WTC11 (cell line): ENCODE data around the gene PLXNC1. TPM values are rescaled to one million over a fixed set of nuclear protein-coding genes. Genes with fewer than 3 reads are reported as not detected.

Source experiments
- ATAC-seq: fragments of 200-7000 bp; cut with Tn5 transposase; 2 replicates; pipeline ENCODE4 v1.10.0; 2021; ENCODE audit warnings: mild to moderate bottlenecking, moderate library complexity
- CTCF ChIA-PET: fragments of 300-600 bp; sonication (Branson Sonifier 250); formaldehyde crosslinking; loops from one replicate; lab custom pipeline; 2021; ENCODE audit warnings: antibody characterized with exemption; lab: Charles Lee
- POLR2A ChIA-PET: fragments of 350-600 bp; sonication (Branson Sonifier 250); formaldehyde crosslinking; loops from one replicate; lab custom pipeline; 2021; ENCODE audit warnings: antibody characterized with exemption; lab: Charles Lee
- DNase-seq: peaks from one replicate; pipeline ENCODE4 v3.0.0; 2021; ENCODE audit warnings: low spot score
- H3K27ac Mint-ChIP-seq: 2 replicates; pipeline ENCODE4 v1.8.0; 2021; ENCODE audit warnings: mixed read lengths
- H3K27me3 Mint-ChIP-seq: 2 replicates; pipeline ENCODE4 v1.8.0; 2021; ENCODE audit warnings: low read depth, mild to moderate bottlenecking, moderate library complexity, mixed read lengths
- H3K36me3 Mint-ChIP-seq: 2 replicates; pipeline ENCODE4 v1.8.0; 2021; ENCODE audit warnings: mixed read lengths
- H3K4me1 Mint-ChIP-seq: 2 replicates; pipeline ENCODE4 v1.8.0; 2022; ENCODE audit warnings: mixed read lengths
- H3K4me3 Mint-ChIP-seq: 2 replicates; pipeline ENCODE4 v1.8.0; 2021; ENCODE audit warnings: mild to moderate bottlenecking, moderate library complexity, mixed read lengths
- H3K9me3 Mint-ChIP-seq: 2 replicates; pipeline ENCODE4 v1.8.0; 2021; ENCODE audit warnings: mixed read lengths
- CBFB ChIP-seq: sonication (generic); formaldehyde crosslinking; IDR thresholded peaks from 2 replicates; pipeline ENCODE4 v1.8.1; 2022; ENCODE audit warnings: mild to moderate bottlenecking, low read depth, missing genetic modification reagents
- ELF4 ChIP-seq: sonication (generic); formaldehyde crosslinking; IDR thresholded peaks from 2 replicates; pipeline ENCODE4 v1.8.1; 2022; ENCODE audit warnings: low read depth, mild to moderate bottlenecking, moderate library complexity, missing genetic modification reagents
- ESRRA ChIP-seq: sonication (generic); formaldehyde crosslinking; IDR thresholded peaks from 2 replicates; pipeline ENCODE4 v1.8.1; 2022; ENCODE audit warnings: mild to moderate bottlenecking, missing genetic modification reagents, borderline replicate concordance
- FOXK1 ChIP-seq: sonication (generic); formaldehyde crosslinking; IDR thresholded peaks from 2 replicates; pipeline ENCODE4 v1.8.0; 2022; ENCODE audit warnings: mild to moderate bottlenecking, moderate library complexity, missing genetic modification reagents
- GABPB1 ChIP-seq: sonication (generic); formaldehyde crosslinking; IDR thresholded peaks from 2 replicates; pipeline ENCODE4 v1.8.1; 2023; ENCODE audit warnings: mild to moderate bottlenecking, missing genetic modification reagents
- GRHL2 ChIP-seq: fragments of 250-450 bp; sonication (Bioruptor Pico); IDR thresholded peaks from 2 replicates; pipeline ENCODE4 v1.8.0; 2022; ENCODE audit warnings: mild to moderate bottlenecking, moderate library complexity; ENCODE audit not compliant: insufficient replicate concordance, severe bottlenecking
- KAT7 ChIP-seq: sonication (generic); formaldehyde crosslinking; IDR thresholded peaks from 2 replicates; pipeline ENCODE4 v1.8.1; 2023; ENCODE audit warnings: missing genetic modification reagents, mild to moderate bottlenecking, borderline replicate concordance
- NFYB ChIP-seq: sonication (generic); formaldehyde crosslinking; conservative IDR thresholded peaks from 2 replicates; pipeline ENCODE4 v1.8.0; 2022; ENCODE audit warnings: low read depth, missing genetic modification reagents
- NR2C2 ChIP-seq: sonication (generic); formaldehyde crosslinking; IDR thresholded peaks from 2 replicates; pipeline ENCODE4 v1.8.0; 2022; ENCODE audit warnings: mild to moderate bottlenecking, missing genetic modification reagents
- OVOL2 ChIP-seq: fragments of 250-450 bp; sonication (Bioruptor Pico); IDR thresholded peaks from 2 replicates; pipeline ENCODE4 v1.9.0; 2021; ENCODE audit warnings: mild to moderate bottlenecking, borderline replicate concordance
- ZNF219 ChIP-seq: sonication (generic); formaldehyde crosslinking; IDR thresholded peaks from 2 replicates; pipeline ENCODE4 v1.8.0; 2023; ENCODE audit warnings: missing genetic modification reagents, mild to moderate bottlenecking, borderline replicate concordance
- ZNF281 ChIP-seq: sonication (generic); formaldehyde crosslinking; IDR thresholded peaks from 2 replicates; pipeline ENCODE4 v1.8.0; 2023; ENCODE audit warnings: mild to moderate bottlenecking, missing genetic modification reagents
- total RNA-seq: library from RNA; stranded (reverse); gene quantifications from 3 replicates; pipeline ENCODE4 v1.2.3, GENCODE V29; 2021
- TF ChIP-seq, protein P1 (sequence below): sonication (generic); formaldehyde crosslinking; IDR thresholded peaks from 2 replicates; pipeline ENCODE4 v1.8.1; 2023; ENCODE audit warnings: mild to moderate bottlenecking, missing genetic modification reagents, borderline replicate concordance
- TF ChIP-seq, protein P2 (sequence below): sonication (generic); formaldehyde crosslinking; IDR thresholded peaks from 2 replicates; pipeline ENCODE4 v1.8.1; 2022; ENCODE audit warnings: mild to moderate bottlenecking, moderate library complexity, missing genetic modification reagents
- TF ChIP-seq, protein P3 (sequence below): sonication (generic); formaldehyde crosslinking; IDR thresholded peaks from 2 replicates; pipeline ENCODE4 v1.8.1; 2023; ENCODE audit warnings: mild to moderate bottlenecking, missing genetic modification reagents, moderate library complexity
- TF ChIP-seq, protein P4 (sequence below): fragments of 250-450 bp; sonication (Bioruptor Pico); IDR thresholded peaks from 2 replicates; pipeline ENCODE4 v1.9.0; 2021; ENCODE audit warnings: mild to moderate bottlenecking
- TF ChIP-seq, protein P5 (sequence below): sonication (generic); formaldehyde crosslinking; conservative IDR thresholded peaks from 2 replicates; pipeline ENCODE4 v1.8.1; 2023; ENCODE audit warnings: mild to moderate bottlenecking, low read depth, missing genetic modification reagents, moderate library complexity

PLXNC1 gene
- total RNA-seq, 1 experiment from 2014 or later, result 3.1 TPM

- TF ChIP-seq, protein P1, sequence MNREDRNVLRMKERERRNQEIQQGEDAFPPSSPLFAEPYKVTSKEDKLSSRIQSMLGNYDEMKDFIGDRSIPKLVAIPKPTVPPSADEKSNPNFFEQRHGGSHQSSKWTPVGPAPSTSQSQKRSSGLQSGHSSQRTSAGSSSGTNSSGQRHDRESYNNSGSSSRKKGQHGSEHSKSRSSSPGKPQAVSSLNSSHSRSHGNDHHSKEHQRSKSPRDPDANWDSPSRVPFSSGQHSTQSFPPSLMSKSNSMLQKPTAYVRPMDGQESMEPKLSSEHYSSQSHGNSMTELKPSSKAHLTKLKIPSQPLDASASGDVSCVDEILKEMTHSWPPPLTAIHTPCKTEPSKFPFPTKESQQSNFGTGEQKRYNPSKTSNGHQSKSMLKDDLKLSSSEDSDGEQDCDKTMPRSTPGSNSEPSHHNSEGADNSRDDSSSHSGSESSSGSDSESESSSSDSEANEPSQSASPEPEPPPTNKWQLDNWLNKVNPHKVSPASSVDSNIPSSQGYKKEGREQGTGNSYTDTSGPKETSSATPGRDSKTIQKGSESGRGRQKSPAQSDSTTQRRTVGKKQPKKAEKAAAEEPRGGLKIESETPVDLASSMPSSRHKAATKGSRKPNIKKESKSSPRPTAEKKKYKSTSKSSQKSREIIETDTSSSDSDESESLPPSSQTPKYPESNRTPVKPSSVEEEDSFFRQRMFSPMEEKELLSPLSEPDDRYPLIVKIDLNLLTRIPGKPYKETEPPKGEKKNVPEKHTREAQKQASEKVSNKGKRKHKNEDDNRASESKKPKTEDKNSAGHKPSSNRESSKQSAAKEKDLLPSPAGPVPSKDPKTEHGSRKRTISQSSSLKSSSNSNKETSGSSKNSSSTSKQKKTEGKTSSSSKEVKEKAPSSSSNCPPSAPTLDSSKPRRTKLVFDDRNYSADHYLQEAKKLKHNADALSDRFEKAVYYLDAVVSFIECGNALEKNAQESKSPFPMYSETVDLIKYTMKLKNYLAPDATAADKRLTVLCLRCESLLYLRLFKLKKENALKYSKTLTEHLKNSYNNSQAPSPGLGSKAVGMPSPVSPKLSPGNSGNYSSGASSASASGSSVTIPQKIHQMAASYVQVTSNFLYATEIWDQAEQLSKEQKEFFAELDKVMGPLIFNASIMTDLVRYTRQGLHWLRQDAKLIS, result no peak
- TF ChIP-seq, protein P2, sequence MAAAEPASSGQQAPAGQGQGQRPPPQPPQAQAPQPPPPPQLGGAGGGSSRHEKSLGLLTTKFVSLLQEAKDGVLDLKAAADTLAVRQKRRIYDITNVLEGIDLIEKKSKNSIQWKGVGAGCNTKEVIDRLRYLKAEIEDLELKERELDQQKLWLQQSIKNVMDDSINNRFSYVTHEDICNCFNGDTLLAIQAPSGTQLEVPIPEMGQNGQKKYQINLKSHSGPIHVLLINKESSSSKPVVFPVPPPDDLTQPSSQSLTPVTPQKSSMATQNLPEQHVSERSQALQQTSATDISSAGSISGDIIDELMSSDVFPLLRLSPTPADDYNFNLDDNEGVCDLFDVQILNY, result no peak
Measured at GRCh38 chr12:94193168-94193567, 44.8 kb downstream of the PLXNC1 start (continued).

GRCh38 chr12:94195483-94195882 is 47.1 kb downstream of the PLXNC1 start:
- Mint-ChIP-seq H3K27ac (no peak overlapping the region), H3K27me3 (peaks cover 12% of the 10 kb centered on the region), H3K36me3 (peaks cover 3% of the 10 kb centered on the region; the same call in 1 of the 2 replicates), H3K4me1 (peaks cover 3% of the 10 kb centered on the region), H3K4me3 (no peak overlapping the region), H3K9me3 (peaks cover 14% of the 10 kb centered on the region)
- ATAC-seq (no peak), DNase-seq (no peak)
- no peak for TF ChIP-seq NFYB (CRISPR knock-in tag)
- no peak for TF ChIP-seq NR2C2 (CRISPR knock-in tag)
- TF ChIP-seq ELF4 (CRISPR knock-in tag), result no peak
- no peak for TF ChIP-seq GABPB1
- no peak for TF ChIP-seq ZNF281 (CRISPR knock-in tag)
- TF ChIP-seq, protein P3, sequence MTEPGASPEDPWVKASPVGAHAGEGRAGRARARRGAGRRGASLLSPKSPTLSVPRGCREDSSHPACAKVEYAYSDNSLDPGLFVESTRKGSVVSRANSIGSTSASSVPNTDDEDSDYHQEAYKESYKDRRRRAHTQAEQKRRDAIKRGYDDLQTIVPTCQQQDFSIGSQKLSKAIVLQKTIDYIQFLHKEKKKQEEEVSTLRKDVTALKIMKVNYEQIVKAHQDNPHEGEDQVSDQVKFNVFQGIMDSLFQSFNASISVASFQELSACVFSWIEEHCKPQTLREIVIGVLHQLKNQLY (CRISPR knock-in tag), result no peak
- TF ChIP-seq ZNF219 (CRISPR knock-in tag), result no peak
- no peak for TF ChIP-seq OVOL2 (CRISPR knock-in tag)
- TF ChIP-seq CBFB, result no peak
- no peak for TF ChIP-seq GRHL2 (CRISPR knock-in tag)
- no peak for TF ChIP-seq ESRRA
- TF ChIP-seq, protein P4, sequence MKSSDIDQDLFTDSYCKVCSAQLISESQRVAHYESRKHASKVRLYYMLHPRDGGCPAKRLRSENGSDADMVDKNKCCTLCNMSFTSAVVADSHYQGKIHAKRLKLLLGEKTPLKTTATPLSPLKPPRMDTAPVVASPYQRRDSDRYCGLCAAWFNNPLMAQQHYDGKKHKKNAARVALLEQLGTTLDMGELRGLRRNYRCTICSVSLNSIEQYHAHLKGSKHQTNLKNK (CRISPR knock-in tag), result no peak
- TF ChIP-seq FOXK1 (CRISPR knock-in tag), result no peak
- no peak for TF ChIP-seq KAT7 (CRISPR knock-in tag)
- TF ChIP-seq, protein P5, sequence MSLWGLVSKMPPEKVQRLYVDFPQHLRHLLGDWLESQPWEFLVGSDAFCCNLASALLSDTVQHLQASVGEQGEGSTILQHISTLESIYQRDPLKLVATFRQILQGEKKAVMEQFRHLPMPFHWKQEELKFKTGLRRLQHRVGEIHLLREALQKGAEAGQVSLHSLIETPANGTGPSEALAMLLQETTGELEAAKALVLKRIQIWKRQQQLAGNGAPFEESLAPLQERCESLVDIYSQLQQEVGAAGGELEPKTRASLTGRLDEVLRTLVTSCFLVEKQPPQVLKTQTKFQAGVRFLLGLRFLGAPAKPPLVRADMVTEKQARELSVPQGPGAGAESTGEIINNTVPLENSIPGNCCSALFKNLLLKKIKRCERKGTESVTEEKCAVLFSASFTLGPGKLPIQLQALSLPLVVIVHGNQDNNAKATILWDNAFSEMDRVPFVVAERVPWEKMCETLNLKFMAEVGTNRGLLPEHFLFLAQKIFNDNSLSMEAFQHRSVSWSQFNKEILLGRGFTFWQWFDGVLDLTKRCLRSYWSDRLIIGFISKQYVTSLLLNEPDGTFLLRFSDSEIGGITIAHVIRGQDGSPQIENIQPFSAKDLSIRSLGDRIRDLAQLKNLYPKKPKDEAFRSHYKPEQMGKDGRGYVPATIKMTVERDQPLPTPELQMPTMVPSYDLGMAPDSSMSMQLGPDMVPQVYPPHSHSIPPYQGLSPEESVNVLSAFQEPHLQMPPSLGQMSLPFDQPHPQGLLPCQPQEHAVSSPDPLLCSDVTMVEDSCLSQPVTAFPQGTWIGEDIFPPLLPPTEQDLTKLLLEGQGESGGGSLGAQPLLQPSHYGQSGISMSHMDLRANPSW (CRISPR knock-in tag), result no peak
- CTCF ChIA-PET, result interaction anchor here (1.0 kb wide), 1 partner anchor 9 kb away, joined by 4 read pairs; no protein-coding TSS in a partner anchor
- POLR2A ChIA-PET, result no interaction called here
